GM19438 (cell line): ENCODE data around the gene GNMT.

ENCODE experiments used
- ATAC-seq: cut with Tn5 transposase; IDR thresholded peaks from one replicate; pipeline ENCODE4 v1.9.1; 2021; ENCODE audit warnings: low read depth; ENCODE audit not compliant: unreplicated experiment

The GNMT gene

DNA sequence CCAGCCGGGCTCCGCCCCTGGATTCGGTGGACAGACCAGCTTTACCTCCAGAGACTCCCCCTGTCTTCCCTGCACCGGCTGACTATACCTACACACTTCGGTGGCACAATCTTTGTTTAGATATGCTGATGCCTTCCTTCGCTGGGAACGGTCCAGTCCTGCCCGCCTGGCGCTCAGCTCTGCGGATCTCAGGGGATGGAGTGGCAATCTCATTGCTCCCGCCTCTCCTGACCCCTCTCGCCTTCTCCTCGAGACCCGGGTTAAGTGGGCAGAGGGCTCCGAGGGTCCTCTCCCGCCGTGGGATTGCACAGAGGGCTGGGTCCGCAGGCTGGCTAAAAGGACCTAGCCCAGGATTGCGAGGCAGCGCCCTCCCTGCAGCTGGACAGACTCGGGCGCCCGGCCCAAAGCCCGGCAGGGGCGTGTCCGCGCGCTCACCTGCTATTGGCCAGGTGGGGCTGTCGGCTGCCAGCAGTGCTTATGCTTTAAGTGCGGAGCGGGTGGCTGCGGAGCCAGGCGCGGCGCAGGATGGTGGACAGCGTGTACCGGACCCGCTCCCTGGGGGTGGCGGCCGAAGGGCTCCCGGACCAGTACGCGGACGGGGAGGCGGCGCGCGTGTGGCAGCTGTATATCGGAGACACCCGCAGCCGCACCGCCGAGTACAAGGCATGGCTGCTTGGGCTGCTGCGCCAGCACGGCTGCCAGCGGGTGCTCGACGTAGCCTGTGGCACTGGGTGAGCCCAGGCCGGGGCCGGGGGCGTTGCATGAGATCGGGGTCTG, at the start of gene GNMT:
GNMT (plus strand) TSS at position 512 of the 777 bp plus-strand sequence; CDS start at position 526, 14 bp downstream.
- ATAC-seq = peak; percentile 71

DNA sequence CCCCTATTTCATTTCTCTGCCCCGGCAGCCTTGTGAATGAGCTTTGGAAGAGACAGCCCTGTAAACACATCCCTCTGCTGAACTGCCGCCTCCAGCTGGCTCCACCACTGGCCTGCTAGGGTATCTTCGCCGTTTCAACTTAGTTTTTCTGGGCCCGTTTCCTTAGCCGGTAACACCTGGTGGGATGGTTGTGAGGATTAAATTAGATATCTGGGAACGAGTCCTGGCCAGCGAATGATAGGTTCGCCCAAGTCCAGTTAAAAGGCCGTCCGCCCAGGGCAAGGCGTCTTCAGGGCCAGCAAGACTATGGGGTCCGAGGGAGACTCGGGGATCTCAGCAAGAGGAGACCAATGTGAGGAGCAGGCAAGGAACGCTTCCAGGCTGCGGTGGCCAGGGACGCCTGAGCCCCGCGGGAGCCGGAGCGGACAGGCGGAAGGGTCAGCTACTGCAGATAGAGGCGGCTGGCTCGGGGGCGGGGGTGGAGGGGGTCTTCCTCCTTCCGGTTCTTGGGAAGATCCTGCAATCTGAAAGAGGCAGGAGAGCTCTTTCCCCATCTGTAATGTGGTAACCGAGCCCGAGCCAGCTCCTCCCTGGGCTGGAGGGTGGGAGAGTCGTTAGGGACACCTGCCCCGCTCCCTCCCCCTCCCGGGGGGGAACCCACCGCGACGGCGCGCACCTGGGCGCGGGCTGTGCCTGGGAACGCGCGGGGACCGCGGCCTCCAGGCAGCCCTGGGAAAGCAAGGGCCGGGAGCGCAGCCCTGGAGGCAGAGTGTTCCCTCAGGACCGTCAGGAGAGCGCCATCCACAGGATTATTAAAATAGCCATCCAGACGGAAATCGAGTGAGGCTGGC, 49.2 kb upstream of the GNMT start:
- ATAC-seq = no peak

- ATAC-seq = no peak
These were observed 46.0 kb upstream of the GNMT start for GRCh38 chr6:42914546-42914945.

GRCh38 chr6:42915732-42916131, 44.8 kb upstream of the GNMT start, which contains the start of gene PTCRA:
PTCRA (plus strand) TSS chr6:42916053; CDS start chr6:42916070, 17 bp downstream.
- ATAC-seq = no peak

DNA sequence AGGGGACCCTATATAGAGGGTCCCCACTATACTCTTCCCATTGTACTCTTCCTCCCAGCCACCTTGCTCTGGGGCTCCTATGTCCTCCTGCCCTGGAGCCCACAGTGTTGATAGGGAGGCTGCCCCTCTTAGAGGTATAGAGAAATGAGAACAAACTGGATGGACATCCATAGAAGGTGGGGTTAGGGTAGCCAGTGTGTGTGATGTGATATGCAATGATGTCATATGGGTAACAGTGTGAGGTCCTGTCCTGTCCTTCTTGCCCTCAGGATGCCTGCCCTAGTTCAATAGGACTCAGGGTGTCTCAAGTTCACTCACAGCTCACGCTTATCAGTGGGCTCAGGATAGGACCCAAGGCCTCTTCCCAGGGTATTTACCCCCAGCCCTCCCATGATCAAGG, 44.3 kb upstream of the GNMT start:
- no peak for ATAC-seq

GRCh38 chr6:42921801-42922200, 38.8 kb upstream of the GNMT start:
- no peak for ATAC-seq

- ATAC-seq = no peak
These were observed 36.9 kb upstream of the GNMT start for GRCh38 chr6:42923666-42924065.

DNA sequence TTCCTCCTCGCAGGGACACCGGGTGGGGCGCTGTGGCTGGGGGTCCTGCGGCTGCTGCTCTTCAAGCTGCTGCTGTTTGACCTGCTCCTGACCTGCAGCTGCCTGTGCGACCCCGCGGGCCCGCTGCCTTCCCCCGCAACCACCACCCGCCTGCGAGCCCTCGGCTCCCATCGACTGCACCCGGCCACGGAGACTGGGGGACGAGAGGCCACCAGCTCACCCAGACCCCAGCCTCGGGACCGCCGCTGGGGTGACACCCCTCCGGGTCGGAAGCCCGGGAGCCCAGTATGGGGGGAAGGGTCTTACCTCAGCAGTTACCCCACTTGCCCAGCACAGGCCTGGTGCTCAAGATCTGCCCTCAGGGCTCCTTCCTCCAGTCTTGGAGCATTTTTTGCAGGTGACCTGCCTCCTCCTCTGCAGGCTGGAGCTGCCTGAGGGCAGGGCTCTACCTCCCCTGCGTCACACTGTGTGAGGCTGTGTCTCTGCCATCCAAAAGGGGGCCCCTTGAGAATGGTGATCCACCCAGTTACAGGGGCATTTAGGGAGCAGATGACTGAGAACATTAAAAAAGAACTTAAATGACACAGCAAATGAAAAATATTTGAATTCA, 35.2 kb upstream of the GNMT start:
- ATAC-seq = no peak

DNA sequence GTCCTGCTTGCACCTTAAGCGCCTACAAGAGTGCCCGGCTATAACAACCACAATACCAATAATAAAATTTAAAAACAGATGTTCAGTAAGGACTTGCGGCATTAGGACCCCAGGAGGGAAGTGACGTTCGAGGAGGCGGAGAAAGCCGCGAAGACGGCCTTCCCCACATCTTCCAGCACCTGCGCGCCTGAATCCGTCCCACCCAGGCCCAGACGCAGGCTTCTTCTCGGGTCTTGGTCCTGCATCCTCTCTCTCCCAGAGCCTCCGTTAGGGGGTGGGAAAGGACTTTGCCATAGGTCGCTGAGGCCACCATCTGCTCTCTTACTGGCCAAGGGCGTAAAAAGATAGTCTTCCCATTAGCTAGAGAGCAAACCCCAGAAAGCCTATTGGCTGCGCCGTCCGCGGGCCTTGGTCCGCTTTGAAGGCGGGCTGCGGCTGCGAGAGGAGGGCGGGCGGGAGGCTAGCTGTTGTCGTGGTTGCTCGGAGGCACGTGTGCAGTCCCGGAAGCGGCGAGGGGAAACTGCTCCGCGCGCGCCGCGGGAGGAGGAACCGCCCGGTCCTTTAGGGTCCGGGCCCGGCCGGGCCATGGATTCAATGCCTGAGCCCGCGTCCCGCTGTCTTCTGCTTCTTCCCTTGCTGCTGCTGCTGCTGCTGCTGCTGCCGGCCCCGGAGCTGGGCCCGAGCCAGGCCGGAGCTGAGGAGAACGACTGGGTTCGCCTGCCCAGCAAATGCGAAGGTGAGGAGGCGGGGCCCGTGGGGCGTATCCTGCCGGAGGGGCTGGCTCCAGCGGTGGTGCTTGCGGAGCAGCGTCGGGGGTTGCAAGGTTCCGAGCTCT, 31.4 kb upstream of the GNMT start, which contains the start of gene CNPY3:
CNPY3 (plus strand) TSS at position 495 of the 835 bp plus-strand sequence; CDS start at position 586, 91 bp downstream.
- peak; percentile 71 for ATAC-seq

DNA sequence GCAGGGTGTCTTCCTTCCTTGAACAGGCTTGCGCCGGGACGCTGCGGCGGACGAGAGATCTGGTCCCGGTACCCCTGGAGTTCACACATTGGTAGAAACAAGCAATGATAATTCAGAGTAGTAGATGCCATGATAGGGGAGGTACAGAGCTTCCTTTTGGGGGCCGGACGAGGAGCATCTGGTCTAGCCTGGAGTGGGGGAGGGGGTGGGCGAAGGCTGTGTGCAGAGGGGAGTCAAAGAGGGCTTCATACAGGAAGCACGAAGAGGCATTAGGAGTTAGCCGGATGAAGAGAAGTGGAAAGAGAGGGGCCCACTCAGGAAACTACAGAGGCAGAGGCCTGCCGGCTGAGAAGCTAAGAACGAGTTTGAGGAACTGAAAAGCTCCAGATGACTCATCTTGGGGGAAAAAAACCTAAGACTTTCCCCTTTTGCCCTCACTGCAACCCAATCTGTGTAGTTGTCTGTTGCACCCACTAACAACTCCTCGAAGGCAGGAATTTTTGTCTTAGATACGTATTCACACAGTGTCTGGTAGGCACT, 30.7 kb upstream of the GNMT start:
- peak; percentile 45 for ATAC-seq

DNA sequence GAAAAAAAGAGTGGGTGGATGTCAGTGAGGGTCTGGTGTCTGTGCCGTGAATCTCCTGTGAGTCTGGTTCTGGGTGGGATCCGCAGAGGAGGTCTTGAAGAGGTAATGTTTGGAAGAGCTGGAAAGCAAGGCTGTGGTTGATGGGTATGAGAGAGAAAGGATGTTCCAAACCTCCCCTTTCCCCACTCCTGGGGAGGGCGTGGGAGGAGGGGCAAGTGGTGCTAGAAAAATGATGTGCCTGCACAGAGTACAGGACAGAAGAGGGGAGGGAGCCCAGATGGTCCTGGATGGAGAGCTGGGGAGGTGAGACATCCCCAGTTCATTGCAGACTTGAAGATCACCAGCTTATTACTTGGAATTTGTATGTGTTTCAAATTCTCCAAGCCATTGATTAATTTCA, 28.1 kb upstream of the GNMT start:
- no peak for ATAC-seq

DNA sequence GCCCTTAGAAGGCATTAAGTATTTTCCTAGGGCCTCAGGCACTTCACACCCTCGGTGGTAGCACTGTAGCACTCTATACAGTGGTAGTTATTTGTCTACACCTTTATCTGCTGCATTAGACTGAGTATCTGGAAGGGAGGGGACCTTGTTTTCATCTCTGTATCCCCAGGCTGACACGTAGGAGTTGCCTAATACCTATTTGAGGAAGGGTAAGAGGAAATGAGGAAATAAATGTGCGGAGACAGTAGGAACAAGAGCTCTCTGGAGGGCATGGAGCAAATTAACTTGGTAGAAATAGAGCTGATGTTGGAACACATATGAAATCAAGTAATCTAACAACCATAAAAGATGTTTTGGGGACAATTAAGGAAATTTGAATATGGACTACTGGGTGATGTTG, 27.3 kb upstream of the GNMT start:
- no peak for ATAC-seq

DNA sequence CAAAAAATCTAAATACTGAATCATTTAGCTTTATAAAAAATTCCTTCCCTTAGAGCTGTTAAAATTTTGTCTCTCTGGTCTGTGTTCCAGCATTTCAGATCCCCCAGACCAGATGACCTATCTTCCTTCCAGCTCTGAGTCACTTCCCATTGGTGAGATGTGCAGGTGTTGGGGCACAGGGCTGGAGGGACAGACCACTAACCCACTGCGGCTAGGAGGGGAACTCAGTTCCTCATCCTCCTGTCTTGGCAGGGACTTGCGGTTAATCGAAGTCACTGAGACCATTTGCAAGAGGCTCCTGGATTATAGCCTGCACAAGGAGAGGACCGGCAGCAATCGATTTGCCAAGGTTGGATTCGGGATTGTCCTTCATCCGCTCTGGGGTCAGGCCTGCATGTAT, 25.2 kb upstream of the GNMT start:
- ATAC-seq = no peak

DNA sequence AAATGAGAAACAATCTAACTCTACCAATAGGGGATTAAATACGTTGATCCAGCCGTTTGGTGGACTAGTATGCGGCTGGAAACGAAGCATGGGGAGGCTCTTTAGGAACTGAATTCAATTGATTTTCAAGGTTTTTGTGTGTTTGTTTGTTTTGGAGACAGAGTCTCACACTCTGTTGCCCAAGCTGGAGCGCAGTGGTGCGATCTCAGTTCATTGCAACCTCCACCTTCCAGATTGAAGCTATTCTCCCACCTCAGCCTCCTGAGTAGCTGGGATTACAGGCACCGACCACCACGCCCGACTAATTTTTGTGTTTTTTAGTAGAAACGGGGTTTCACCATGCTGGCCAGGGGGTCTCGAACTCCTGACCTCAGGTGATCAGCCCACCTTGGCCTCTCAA, 24.2 kb upstream of the GNMT start:
- ATAC-seq = no peak

GRCh38 chr6:42937548-42938427, 22.8 kb upstream of the GNMT start:
- ATAC-seq = no peak

DNA sequence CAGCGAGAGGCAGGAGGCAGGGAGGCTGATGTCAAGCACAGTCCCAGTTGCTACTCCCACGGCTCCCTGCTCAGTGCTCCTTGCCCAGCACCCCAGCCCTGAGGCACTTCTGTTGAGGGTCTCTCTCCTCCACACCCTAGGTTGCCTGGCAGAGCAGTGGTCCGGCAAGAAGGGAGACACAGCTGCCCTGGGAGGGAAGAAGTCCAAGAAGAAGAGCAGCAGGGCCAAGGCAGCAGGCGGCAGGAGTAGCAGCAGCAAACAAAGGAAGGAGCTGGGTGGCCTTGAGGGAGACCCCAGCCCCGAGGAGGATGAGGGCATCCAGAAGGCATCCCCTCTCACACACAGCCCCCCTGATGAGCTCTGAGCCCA, 22.1 kb upstream of the GNMT start:
- no peak for ATAC-seq

- no peak for ATAC-seq
These were observed 21.4 kb upstream of the GNMT start for GRCh38 chr6:42938987-42939809.

DNA sequence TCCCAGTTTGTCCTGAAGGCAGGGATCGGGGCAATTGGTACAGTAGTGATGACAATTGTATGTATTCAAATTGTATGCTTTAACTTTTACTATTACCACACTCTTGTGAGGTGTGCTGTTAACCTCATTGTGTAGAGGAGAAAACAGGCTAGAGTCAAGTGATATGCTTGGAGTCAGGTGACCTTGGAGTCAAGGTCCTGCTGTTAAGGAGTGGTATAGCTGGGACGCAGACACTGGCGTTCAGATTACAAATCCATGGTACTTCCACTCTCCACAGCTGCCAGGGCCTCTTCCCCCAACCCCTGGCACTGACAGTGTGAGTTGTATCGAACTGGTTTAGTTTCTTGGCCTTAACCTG, 20.8 kb upstream of the GNMT start:
- no peak for ATAC-seq
